Esophagus squamous epithelium (tissue), 5 donors: ENCODE data around the gene IPO11. TPM values are rescaled to one million over a fixed set of nuclear protein-coding genes. Genes with fewer than 3 reads are reported as not detected.

Experiments used
- DNase-seq: peaks from one replicate; lab custom pipeline; 2025; lab: John Stamatoyannopoulos, UW
- H3K27ac ChIP-seq, 4 donors: fragments of 200-600 bp; sonication (generic); one replicate each; pipeline ENCODE4 v1.5.1; 2016 to 2019; ENCODE audit warnings: mild to moderate bottlenecking in 1 of 4
- H3K27me3 ChIP-seq, 4 donors: fragments of 200-600 bp; sonication (generic); 1 replicate in 3 of 4; 2 replicates in 1 of 4; pipeline versions ENCODE4 v1.5.1 to v1.6.0; 2017 to 2021; ENCODE audit warnings: antibody characterized with exemption in 1 of 4
- H3K36me3 ChIP-seq, 3 donors: fragments of 200-600 bp; sonication (generic); one replicate each; pipeline ENCODE4 v1.5.1; 2016 to 2019
- H3K4me1 ChIP-seq, 3 donors: fragments of 200-600 bp; sonication (generic); one replicate each; pipeline ENCODE4 v1.5.1; 2017 to 2019
- H3K4me3 ChIP-seq, 4 donors: fragments of 200-600 bp; sonication (generic); 1 replicate in 3 of 4; 2 replicates in 1 of 4; pipeline ENCODE4 v1.5.1; 2016 to 2019; ENCODE audit warnings: mild to moderate bottlenecking in 2 of 4, moderate library complexity in 1 of 4
- H3K9me3 ChIP-seq, 3 donors: fragments of 200-600 bp; sonication (generic); one replicate each; pipeline ENCODE4 v1.5.1; 2016 to 2019
- POLR2A ChIP-seq, 4 donors: fragments of 450-650 bp; IDR thresholded peaks; one replicate each; pipeline ENCODE4 v1.6.1; 2017; ENCODE audit warnings: antibody characterized with exemption in 4 of 4, mild to moderate bottlenecking in 4 of 4, moderate library complexity in 3 of 4
- WGBS, 2 donors: methylation state at CpG; one replicate each; pipeline ENCODE4 v1.1.5; 2018; 5-methylcytosine and 5-hydroxymethylcytosine counted together
- intact Hi-C: fragments of 100-400 bp; cut with DNase I; formaldehyde crosslinking; loops from one replicate; pipeline ENCODE4 v1.15.0; 2022
- total RNA-seq, 4 donors: library from RNA; depleted of rRNA; stranded (reverse); fragments of >200 nt; gene quantifications; one replicate each; pipeline ENCODE4 v1.1.0, GENCODE V29; 2016
- TF ChIP-seq, protein P1 (sequence below), 6 experiments: fragments of 450-650 bp in 4 of 6; fragments of 200-600 bp in 2 of 6; sonication (generic) in 2 of 6; IDR thresholded peaks; one replicate each; pipeline ENCODE4 v1.5.1; 2016 to 2019; ENCODE audit warnings: antibody characterized with exemption in 6 of 6, mild to moderate bottlenecking in 4 of 6, moderate library complexity in 4 of 6
- donor health status: DM: yes; HTN: yes; CAD: no.

Gene IPO11
- total RNA-seq, 4 donors from 2014 or later = 8.8 to 29.0 (median 20.3) TPM

DNA sequence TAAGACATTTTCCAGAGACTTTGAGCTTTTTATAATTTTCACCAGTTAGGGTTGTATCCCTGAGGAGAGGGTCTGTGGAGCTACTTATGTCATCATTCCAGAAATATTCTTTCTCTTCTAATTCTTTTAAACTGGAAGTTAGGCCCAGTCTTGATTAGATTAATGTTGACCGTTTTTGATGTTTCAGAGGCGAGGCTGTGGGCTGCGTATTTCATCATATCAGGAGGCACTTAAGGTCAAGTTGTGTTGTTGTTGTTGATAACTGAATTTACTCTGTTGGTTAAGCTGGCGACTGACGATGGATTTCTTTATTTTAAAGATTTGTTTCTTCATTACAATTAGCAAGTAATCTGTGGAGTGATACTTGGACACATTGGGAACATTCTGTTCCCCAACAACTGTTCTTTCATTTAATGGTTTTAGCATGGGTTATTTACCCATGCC is 20.1 kb downstream of the IPO11 start:
- Histone ChIP-seq H3K9me3 (no peaks in the 10 kb centered on the region), H3K4me1 (peaks cover 0 to 21% (median 0%) of the 10 kb centered on the region in 3 donors), H3K27ac (peak overlapping the region in 2 of 4 donors; percentile 11 to 65), H3K4me3 (no peak overlapping the region), H3K27me3 (no peaks in the 10 kb centered on the region), H3K36me3 (no peaks in the 10 kb centered on the region)
- WGBS, 2 donors = 76 to 90% methylated on average over 5 of the region's 5 CpGs
- TF ChIP-seq POLR2A (IDR thresholded peaks at IDR 0.05) = no peak
- TF ChIP-seq, protein P1, sequence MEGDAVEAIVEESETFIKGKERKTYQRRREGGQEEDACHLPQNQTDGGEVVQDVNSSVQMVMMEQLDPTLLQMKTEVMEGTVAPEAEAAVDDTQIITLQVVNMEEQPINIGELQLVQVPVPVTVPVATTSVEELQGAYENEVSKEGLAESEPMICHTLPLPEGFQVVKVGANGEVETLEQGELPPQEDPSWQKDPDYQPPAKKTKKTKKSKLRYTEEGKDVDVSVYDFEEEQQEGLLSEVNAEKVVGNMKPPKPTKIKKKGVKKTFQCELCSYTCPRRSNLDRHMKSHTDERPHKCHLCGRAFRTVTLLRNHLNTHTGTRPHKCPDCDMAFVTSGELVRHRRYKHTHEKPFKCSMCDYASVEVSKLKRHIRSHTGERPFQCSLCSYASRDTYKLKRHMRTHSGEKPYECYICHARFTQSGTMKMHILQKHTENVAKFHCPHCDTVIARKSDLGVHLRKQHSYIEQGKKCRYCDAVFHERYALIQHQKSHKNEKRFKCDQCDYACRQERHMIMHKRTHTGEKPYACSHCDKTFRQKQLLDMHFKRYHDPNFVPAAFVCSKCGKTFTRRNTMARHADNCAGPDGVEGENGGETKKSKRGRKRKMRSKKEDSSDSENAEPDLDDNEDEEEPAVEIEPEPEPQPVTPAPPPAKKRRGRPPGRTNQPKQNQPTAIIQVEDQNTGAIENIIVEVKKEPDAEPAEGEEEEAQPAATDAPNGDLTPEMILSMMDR (IDR thresholded peaks at IDR 0.05) = no peak
- intact Hi-C loops = no loop called here
- no peak for DNase-seq

DNA sequence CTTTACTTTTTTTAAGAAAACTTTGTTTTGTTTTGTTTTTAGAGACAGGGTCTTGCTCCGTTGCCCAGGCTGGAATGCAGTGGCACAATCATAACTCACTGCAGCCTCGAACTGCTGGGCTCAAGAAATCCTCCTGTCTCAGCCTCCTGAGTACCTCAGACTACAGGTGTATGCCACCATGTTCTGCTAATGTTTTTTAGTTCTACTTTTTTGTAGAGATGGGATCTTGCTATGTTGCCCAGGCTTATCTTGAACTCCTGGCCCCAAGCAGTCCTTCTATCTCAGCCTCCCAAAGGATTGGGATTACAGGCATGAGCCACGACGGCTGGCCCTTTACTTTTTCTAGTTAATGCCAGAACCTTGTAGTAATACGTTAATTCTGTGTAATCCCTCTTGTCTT is 36.0 kb downstream of the IPO11 start:
- DNase-seq = no peak
- no peaks in the 10 kb centered on the region for H3K9me3 ChIP-seq
- no peak for TF ChIP-seq POLR2A (IDR thresholded peaks at IDR 0.05)
- TF ChIP-seq, protein P1 (IDR thresholded peaks at IDR 0.05) = no peak
- no peak overlapping the region for H3K4me3 ChIP-seq
- H3K27me3 ChIP-seq = no peaks in the 10 kb centered on the region
- no peak overlapping the region for H3K27ac ChIP-seq
- no peaks in the 10 kb centered on the region for H3K4me1 ChIP-seq
- peaks cover 0 to 61% (median 0%) of the 10 kb centered on the region in 3 donors for H3K36me3 ChIP-seq
- 88 to 90% methylated on average over 5 of the region's 5 CpGs for WGBS, 2 donors
- intact Hi-C loops = no loop called here

DNA sequence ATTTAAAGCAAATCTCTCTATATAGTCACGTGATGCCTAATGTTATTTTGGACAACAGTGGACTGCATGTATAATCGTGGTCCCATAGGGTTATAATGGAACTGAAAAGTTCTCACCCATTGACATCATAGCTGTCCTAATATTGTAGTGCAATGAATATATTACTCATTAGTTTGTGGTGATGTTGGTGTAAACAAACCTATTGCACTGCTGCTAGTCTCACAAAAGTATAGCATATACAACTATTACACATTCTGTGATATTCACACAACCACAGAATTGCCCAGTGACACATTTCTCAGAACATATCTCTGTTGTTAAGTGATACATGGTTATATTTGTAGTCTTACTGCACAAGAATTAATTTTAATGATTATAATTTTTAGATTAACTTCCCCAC is 37.7 kb downstream of the IPO11 start:
- no peaks in the 10 kb centered on the region for H3K9me3 ChIP-seq
- no peak for DNase-seq
- WGBS, 2 donors = 82 to 91% methylated on average over 2 of the region's 2 CpGs
- no peak overlapping the region for H3K4me3 ChIP-seq
- H3K27me3 ChIP-seq = no peaks in the 10 kb centered on the region
- H3K36me3 ChIP-seq = peaks cover 0 to 66% (median 0%) of the 10 kb centered on the region in 3 donors
- H3K27ac ChIP-seq = no peak overlapping the region
- H3K4me1 ChIP-seq = peaks cover 0 to 2% (median 0%) of the 10 kb centered on the region in 3 donors
- intact Hi-C loops = no loop called here
- TF ChIP-seq POLR2A (IDR thresholded peaks at IDR 0.05) = no peak
- TF ChIP-seq, protein P1 (IDR thresholded peaks at IDR 0.05) = no peak

DNA sequence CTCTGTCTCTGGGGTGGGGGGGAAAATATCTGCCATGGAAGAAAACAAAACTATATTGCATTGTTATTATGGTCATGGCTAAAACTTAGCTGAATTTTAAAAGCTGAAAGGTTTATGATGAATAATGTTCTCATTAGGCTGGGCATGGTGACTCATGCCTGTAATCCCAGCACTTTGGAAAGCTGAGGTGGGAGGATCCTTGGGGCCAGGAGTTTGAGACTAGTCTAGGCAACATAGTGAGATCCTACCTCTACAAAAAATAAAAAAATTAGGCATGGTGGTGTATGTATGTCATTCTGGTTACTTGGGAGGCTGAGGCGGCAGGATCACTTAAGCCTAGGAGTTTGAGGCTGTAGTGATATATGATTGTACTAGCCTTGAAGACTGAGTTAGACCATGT is 44.5 kb downstream of the IPO11 start:
- 64 to 79% methylated on average over 1 of the region's 1 CpG for WGBS, 2 donors
- Histone ChIP-seq H3K27me3 (no peaks in the 10 kb centered on the region), H3K9me3 (no peaks in the 10 kb centered on the region), H3K4me1 (peaks cover 0 to 26% (median 4%) of the 10 kb centered on the region in 3 donors), H3K27ac (no peak overlapping the region), H3K36me3 (peaks cover 0 to 25% (median 0%) of the 10 kb centered on the region in 3 donors), H3K4me3 (no peak overlapping the region)
- intact Hi-C loops = no loop called here
- no peak for DNase-seq
- TF ChIP-seq POLR2A (IDR thresholded peaks at IDR 0.05) = no peak
- TF ChIP-seq, protein P1 (IDR thresholded peaks at IDR 0.05) = no peak

DNA sequence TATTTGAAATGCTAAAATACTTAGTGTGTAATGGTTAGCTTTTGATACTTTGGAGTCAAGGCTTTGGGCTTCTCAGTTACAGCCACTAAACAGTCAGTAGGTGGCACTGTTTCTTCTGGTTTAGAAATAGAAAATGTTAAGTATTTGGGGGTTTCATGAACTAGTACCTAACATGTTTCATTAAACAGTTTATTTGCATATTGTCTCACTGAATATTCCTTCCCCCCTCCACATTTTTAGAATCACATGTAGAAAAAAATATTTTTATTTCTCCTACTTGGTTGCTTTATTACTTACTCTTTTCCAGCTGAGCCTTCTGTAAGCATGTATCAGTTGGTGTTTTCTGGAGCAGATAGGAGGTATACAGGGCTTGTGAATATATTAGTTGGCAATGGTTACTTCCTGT is 48.0 kb downstream of the IPO11 start:
- Histone ChIP-seq H3K27ac (no peak overlapping the region), H3K9me3 (no peaks in the 10 kb centered on the region), H3K4me1 (peaks cover 0 to 21% (median 4%) of the 10 kb centered on the region in 3 donors), H3K36me3 (no peaks in the 10 kb centered on the region), H3K27me3 (no peaks in the 10 kb centered on the region), H3K4me3 (no peak overlapping the region)
- DNase-seq = no peak
- TF ChIP-seq POLR2A (IDR thresholded peaks at IDR 0.05) = no peak
- TF ChIP-seq, protein P1 (IDR thresholded peaks at IDR 0.05) = peak; percentile 21 to 72 (median 62)
- intact Hi-C loops = no loop called here
